MCF 10A (cell line): ENCODE data around the gene USH2A. TPM values are rescaled to one million over a fixed set of nuclear protein-coding genes. Genes with fewer than 3 reads are reported as not detected.
A peak's percentile ranks its signal among the peaks of the same experiment; 100 is the strongest.

Source experiments
- BruUV-seq: library from RNA; stranded (reverse); fragments of 400-500 nt; replicated peaks from 2 replicates; lab custom pipeline; 2021; lab: Mats Ljungman, UMichigan
- CTCF ChIA-PET: fragments of 300-600 bp; sonication (Branson Sonifier 250); formaldehyde crosslinking; extraction: SDS; loops from one replicate; lab custom pipeline; 2021; ENCODE audit warnings: antibody characterized with exemption, inconsistent platforms; lab: Yijun Ruan, JAX
- POLR2A ChIA-PET: fragments of 300-600, 350-650 bp; sonication (Branson Sonifier 250); formaldehyde crosslinking; extraction: SDS; loops from one replicate; lab custom pipeline; 2020; ENCODE audit warnings: antibody characterized with exemption, inconsistent platforms; lab: Yijun Ruan, JAX
- DNase-seq: peaks from one replicate; pipeline ENCODE4 v3.0.0-alpha.2; 2018; ENCODE audit not compliant: unreplicated experiment
- H3K27ac Mint-ChIP-seq: one replicate; pipeline ENCODE4 v1.8.0; 2022; ENCODE audit warnings: mild to moderate bottlenecking, low read depth, mixed read lengths; ENCODE audit not compliant: unreplicated experiment
- H3K27me3 Mint-ChIP-seq: one replicate; pipeline ENCODE4 v1.8.0; 2022; ENCODE audit warnings: mixed read lengths; ENCODE audit not compliant: insufficient read depth, unreplicated experiment
- H3K36me3 Mint-ChIP-seq: one replicate; pipeline ENCODE4 v1.8.0; 2022; ENCODE audit warnings: mild to moderate bottlenecking, moderate library complexity, mixed read lengths; ENCODE audit not compliant: insufficient read depth, unreplicated experiment
- H3K4me1 Mint-ChIP-seq: one replicate; pipeline ENCODE4 v1.8.0; 2022; ENCODE audit warnings: mixed read lengths; ENCODE audit not compliant: insufficient read depth, unreplicated experiment
- H3K4me3 Mint-ChIP-seq: one replicate; pipeline ENCODE4 v1.8.0; 2022; ENCODE audit warnings: mild to moderate bottlenecking, moderate library complexity, mixed read lengths; ENCODE audit not compliant: unreplicated experiment
- H3K9me3 Mint-ChIP-seq: one replicate; pipeline ENCODE4 v1.8.0; 2022; ENCODE audit warnings: mixed read lengths; ENCODE audit not compliant: unreplicated experiment
- CTCF ChIP-seq: fragments of 200-600 bp; IDR thresholded peaks from one replicate; pipeline ENCODE4 v1.8.0; 2022; ENCODE audit warnings: antibody characterized with exemption, mild to moderate bottlenecking; ENCODE audit not compliant: unreplicated experiment
- intact Hi-C: fragments of 100-400 bp; cut with micrococcal nuclease; formaldehyde crosslinking; loops from 2 replicates; pipeline ENCODE4 v1.14.1; 2022
- total RNA-seq: library from RNA; stranded (reverse); gene quantifications from 2 replicates; pipeline ENCODE4 v1.2.3, GENCODE V29; 2022

USH2A gene
- total RNA-seq, 1 experiment from 2014 or later = not detected

DNA sequence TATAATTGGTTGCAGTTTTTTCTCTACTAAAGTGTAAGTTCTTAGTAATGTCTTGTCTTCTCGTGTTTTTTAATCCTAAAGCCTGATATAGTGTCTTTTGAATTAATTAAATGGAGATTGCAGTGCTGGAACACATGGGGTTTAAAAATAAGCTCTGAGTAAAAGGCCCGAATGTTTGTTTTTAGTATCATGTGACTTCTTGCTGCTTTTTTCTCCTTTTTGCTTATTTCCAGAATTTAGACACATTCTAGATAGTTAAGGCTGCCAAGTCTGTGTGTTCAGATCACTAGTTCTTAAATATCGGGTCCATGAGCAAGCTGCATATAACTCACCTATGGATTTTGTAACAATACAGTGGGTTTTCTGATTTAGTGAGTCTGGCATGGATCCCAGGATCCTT lies 828.6 kb downstream of the USH2A start:
- intact Hi-C loops = no loop called here
- POLR2A ChIA-PET = interaction anchor here (0.6 to 5.1 kb wide), 6 partner anchors 9 to 54 kb away, joined by 3 to 36 read pairs (median 4); partner anchors contain the start of gene KCTD3
- Mint-ChIP-seq H3K4me3 (no peak overlapping the region), H3K36me3 (peaks cover 44% of the 10 kb centered on the region), H3K9me3 (no peaks in the 10 kb centered on the region), H3K27ac (peak overlapping the region; percentile 33), H3K4me1 (peaks cover 17% of the 10 kb centered on the region), H3K27me3 (no peaks in the 10 kb centered on the region)
- CTCF ChIA-PET = interaction anchor here (0.7 to 4.0 kb wide), 3 partner anchors 10 to 27 kb away, joined by 3 to 52 read pairs (median 4); no protein-coding TSS in a partner anchor
- TF ChIP-seq CTCF = no peak
- BruUV-seq = no TSS peak
- no peak for DNase-seq

- H3K36me3 Mint-ChIP-seq = peaks cover 52% of the 10 kb centered on the region
- H3K9me3 Mint-ChIP-seq = no peaks in the 10 kb centered on the region
- H3K27me3 Mint-ChIP-seq = no peaks in the 10 kb centered on the region
- intact Hi-C loops = no loop called here
- no peak overlapping the region for H3K4me3 Mint-ChIP-seq
- peaks cover 13% of the 10 kb centered on the region for H3K4me1 Mint-ChIP-seq
- no peak for TF ChIP-seq CTCF
- ChIA-PET CTCF (interaction anchor here (0.6 to 1.7 kb wide), 8 partner anchors 11 to 1217 kb away, joined by 3 to 8 read pairs (median 4); no protein-coding TSS in a partner anchor), POLR2A (interaction anchor here (0.7 to 5.1 kb wide), 6 partner anchors 10 to 22 kb away, joined by 3 to 36 read pairs (median 6); partner anchors contain the start of gene KCTD3)
- no peak for DNase-seq
- H3K27ac Mint-ChIP-seq = no peak overlapping the region
- BruUV-seq = no TSS peak
Measured at GRCh38 chr1:215590779-215591491, 832.3 kb downstream of the USH2A start.

- ChIA-PET CTCF (interaction anchor here (0.6 to 1.3 kb wide), 5 partner anchors 10 to 1216 kb away, joined by 3 to 8 read pairs (median 3); no protein-coding TSS in a partner anchor), POLR2A (interaction anchor here (0.6 to 5.1 kb wide), 5 partner anchors 9 to 636 kb away, joined by 3 to 36 read pairs (median 7); partner anchors contain the start of gene KCTD3)
Measured at GRCh38 chr1:215589650-215590435, 833.4 kb downstream of the USH2A start.

More at GRCh38 chr1:215589650-215590435, 833.4 kb downstream of the USH2A start:
- DNase-seq = no peak
- no peak for TF ChIP-seq CTCF
- H3K36me3 Mint-ChIP-seq = peaks cover 45% of the 10 kb centered on the region
- intact Hi-C loops = no loop called here
- no peak overlapping the region for H3K4me3 Mint-ChIP-seq
- no peaks in the 10 kb centered on the region for H3K27me3 Mint-ChIP-seq
- no peak overlapping the region for H3K27ac Mint-ChIP-seq
- H3K4me1 Mint-ChIP-seq = peaks cover 11% of the 10 kb centered on the region
- no TSS peak for BruUV-seq
- H3K9me3 Mint-ChIP-seq = no peaks in the 10 kb centered on the region
